ENCODE results near the gene EFEMP1. TPM values are rescaled to one million over a fixed set of nuclear protein-coding genes. Genes with fewer than 3 reads are reported as not detected.

Gene EFEMP1
- total RNA-seq, 1 experiment from 2014 or later, result 0.15 TPM

DNA sequence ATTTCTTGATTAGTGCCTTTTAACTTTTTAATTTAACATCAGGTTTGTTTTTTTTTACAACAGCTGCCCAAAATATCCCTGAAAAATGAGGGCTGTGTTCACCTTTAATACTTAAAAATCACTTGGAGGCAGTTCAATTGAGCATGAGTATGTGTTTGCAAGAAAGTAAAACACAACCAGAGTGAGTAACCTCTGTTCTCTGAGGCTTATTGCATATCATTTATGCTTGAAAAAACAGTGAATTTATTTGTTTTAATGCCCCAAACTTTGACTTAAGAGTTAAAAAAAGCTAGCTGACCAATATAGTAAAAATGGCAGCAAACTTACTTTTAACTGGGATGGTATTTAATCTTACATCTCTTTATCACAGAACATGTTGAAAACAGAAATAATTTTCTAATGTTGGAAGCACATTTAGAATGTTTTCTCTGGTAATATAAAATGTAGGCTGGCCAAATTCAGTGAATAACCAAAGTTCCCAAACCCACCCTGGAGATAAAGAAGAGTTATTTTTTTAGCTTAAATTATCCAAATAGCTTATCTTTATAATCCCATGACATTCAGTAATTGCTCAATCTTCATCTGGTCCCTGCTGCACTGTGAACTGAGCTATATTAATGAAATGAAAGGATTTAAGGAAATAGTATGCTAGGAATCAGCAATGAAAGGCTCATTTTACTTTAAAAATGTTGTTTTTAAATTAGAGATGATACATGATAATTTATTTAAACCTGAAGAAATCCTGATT, 24.8 kb upstream of the EFEMP1 start:
- BruUV-seq (replicated peaks), result no TSS peak
- DNase-seq (ENCODE audit: low spot score), result no peak
- intact Hi-C loops (cut with micrococcal nuclease; ENCODE audit: unreplicated experiment), result no loop called here
- CTCF ChIA-PET, result interaction anchor here (0.6 kb wide), 1 partner anchor 38 kb away, joined by 6 read pairs; no protein-coding TSS in a partner anchor
- no peak overlapping the region for H3K4me3 ChIP-seq (ENCODE audit: low read depth, low read length, poor library complexity, severe bottlenecking)
- no peak for TF ChIP-seq EZH2 (IDR thresholded peaks at IDR 0.05; ENCODE audit: borderline replicate concordance, low read depth, low read length, poor library complexity, severe bottlenecking)
- TF ChIP-seq, protein P1, sequence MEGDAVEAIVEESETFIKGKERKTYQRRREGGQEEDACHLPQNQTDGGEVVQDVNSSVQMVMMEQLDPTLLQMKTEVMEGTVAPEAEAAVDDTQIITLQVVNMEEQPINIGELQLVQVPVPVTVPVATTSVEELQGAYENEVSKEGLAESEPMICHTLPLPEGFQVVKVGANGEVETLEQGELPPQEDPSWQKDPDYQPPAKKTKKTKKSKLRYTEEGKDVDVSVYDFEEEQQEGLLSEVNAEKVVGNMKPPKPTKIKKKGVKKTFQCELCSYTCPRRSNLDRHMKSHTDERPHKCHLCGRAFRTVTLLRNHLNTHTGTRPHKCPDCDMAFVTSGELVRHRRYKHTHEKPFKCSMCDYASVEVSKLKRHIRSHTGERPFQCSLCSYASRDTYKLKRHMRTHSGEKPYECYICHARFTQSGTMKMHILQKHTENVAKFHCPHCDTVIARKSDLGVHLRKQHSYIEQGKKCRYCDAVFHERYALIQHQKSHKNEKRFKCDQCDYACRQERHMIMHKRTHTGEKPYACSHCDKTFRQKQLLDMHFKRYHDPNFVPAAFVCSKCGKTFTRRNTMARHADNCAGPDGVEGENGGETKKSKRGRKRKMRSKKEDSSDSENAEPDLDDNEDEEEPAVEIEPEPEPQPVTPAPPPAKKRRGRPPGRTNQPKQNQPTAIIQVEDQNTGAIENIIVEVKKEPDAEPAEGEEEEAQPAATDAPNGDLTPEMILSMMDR (conservative IDR thresholded peaks at IDR 0.05; ENCODE audit: low read depth, low read length), result no peak
- H3K9me3 ChIP-seq (ENCODE audit: low read depth, low read length, poor library complexity, severe bottlenecking), result no peaks in the 10 kb centered on the region
- H3K27ac ChIP-seq (ENCODE audit: low read depth, low read length, poor library complexity, severe bottlenecking), result no peak overlapping the region
- no peaks in the 10 kb centered on the region for H3K36me3 ChIP-seq (ENCODE audit: insufficient read depth, low read length, poor library complexity, severe bottlenecking)
- POLR2A ChIA-PET (ENCODE audit: low non-redundant PET), result no interaction called here
- no peaks in the 10 kb centered on the region for H3K4me1 ChIP-seq (ENCODE audit: insufficient read depth, low read length, poor library complexity, severe bottlenecking)
- peaks cover 11% of the 10 kb centered on the region for H3K27me3 ChIP-seq (replicated peaks; ENCODE audit: insufficient read depth, low read depth, low read length, poor library complexity)

DNA sequence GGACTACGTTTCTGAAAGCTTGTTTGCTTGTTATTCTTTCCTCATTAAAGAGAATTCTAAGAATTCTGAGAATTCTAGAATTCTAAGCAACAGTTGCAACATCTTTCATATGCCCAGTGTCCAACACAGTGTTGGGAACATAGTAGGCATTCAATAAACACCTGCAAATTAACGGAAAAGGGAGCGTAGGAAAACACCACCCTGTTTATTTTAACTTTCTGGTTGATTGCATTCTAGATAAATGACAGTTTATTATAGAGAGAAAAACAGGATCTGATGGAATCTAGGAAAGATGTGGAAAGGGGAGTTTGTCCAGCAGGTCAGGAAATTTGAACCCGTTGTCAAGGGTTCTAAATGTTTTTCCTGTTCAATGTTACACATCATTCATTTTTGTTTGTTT, 24.2 kb upstream of the EFEMP1 start:
- Histone ChIP-seq H3K36me3 (ENCODE audit: insufficient read depth, low read length, poor library complexity, severe bottlenecking) (no peaks in the 10 kb centered on the region), H3K4me3 (ENCODE audit: low read depth, low read length, poor library complexity, severe bottlenecking) (no peak overlapping the region), H3K27me3 (replicated peaks; ENCODE audit: insufficient read depth, low read depth, low read length, poor library complexity) (peaks cover 11% of the 10 kb centered on the region), H3K27ac (ENCODE audit: low read depth, low read length, poor library complexity, severe bottlenecking) (no peak overlapping the region), H3K9me3 (ENCODE audit: low read depth, low read length, poor library complexity, severe bottlenecking) (no peaks in the 10 kb centered on the region), H3K4me1 (ENCODE audit: insufficient read depth, low read length, poor library complexity, severe bottlenecking) (no peaks in the 10 kb centered on the region)
- intact Hi-C loops (cut with micrococcal nuclease; ENCODE audit: unreplicated experiment), result no loop called here
- BruUV-seq (replicated peaks), result no TSS peak
- CTCF ChIA-PET, result no interaction called here
- no peak for DNase-seq (ENCODE audit: low spot score)
- TF ChIP-seq, protein P1 (conservative IDR thresholded peaks at IDR 0.05; ENCODE audit: low read depth, low read length), result no peak
- TF ChIP-seq EZH2 (IDR thresholded peaks at IDR 0.05; ENCODE audit: borderline replicate concordance, low read depth, low read length, poor library complexity, severe bottlenecking), result no peak
- POLR2A ChIA-PET (ENCODE audit: low non-redundant PET), result no interaction called here

DNA sequence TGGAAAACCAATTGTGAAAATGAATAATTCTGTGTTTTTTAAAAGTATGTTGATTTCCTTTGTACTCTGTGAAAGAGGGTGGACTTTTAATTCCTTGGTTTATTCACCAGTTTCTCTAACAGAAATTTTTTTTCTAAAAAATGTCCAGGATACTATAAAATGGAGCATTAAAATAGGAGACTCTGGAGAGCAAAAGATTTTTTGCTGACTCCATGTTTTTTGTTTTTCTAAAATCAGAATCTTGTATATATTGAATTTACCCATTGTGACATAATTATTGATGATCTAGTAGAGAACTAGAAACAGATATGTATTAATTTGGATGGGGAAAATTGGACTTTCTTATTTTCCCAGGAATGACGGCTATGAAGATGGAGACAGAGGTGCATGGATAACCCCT, 23.2 kb upstream of the EFEMP1 start:
- Histone ChIP-seq H3K9me3 (ENCODE audit: low read depth, low read length, poor library complexity, severe bottlenecking) (no peaks in the 10 kb centered on the region), H3K4me3 (ENCODE audit: low read depth, low read length, poor library complexity, severe bottlenecking) (no peak overlapping the region), H3K27ac (ENCODE audit: low read depth, low read length, poor library complexity, severe bottlenecking) (no peak overlapping the region), H3K36me3 (ENCODE audit: insufficient read depth, low read length, poor library complexity, severe bottlenecking) (no peaks in the 10 kb centered on the region), H3K4me1 (ENCODE audit: insufficient read depth, low read length, poor library complexity, severe bottlenecking) (no peaks in the 10 kb centered on the region), H3K27me3 (replicated peaks; ENCODE audit: insufficient read depth, low read depth, low read length, poor library complexity) (peaks cover 11% of the 10 kb centered on the region)
- DNase-seq (ENCODE audit: low spot score), result no peak
- CTCF ChIA-PET, result no interaction called here
- intact Hi-C loops (cut with micrococcal nuclease; ENCODE audit: unreplicated experiment), result no loop called here
- no TSS peak for BruUV-seq (replicated peaks)
- POLR2A ChIA-PET (ENCODE audit: low non-redundant PET), result no interaction called here
- TF ChIP-seq EZH2 (IDR thresholded peaks at IDR 0.05; ENCODE audit: borderline replicate concordance, low read depth, low read length, poor library complexity, severe bottlenecking), result no peak
- TF ChIP-seq, protein P1 (conservative IDR thresholded peaks at IDR 0.05; ENCODE audit: low read depth, low read length), result no peak

Data from A673 (cell line).